DND-41 (cell line): ENCODE results near the gene GLTPD2.

Source experiments
- ATAC-seq: fragments of 200-7000 bp; cut with Tn5 transposase; 3 replicates; pipeline ENCODE4 v1.9.1; 2021; ENCODE audit warnings: low read depth; ENCODE audit not compliant: insufficient read depth
- DNase-seq: peaks from one replicate; pipeline ENCODE4 v3.0.0-alpha.2; 2020
- H2AFZ ChIP-seq: 2 replicates; pipeline ENCODE4 v1.6.0; 2012; ENCODE audit warnings: low read depth, low read length
- H3K27ac ChIP-seq: 2 replicates; pipeline ENCODE4 v1.5.1; 2012; ENCODE audit warnings: low read length, inconsistent platforms
- H3K27me3 ChIP-seq: fragments of 200-600 bp; sonication (generic); 2 replicates; pipeline ENCODE4 v1.6.0; 2012; ENCODE audit warnings: low read length, mild to moderate bottlenecking, inconsistent platforms; ENCODE audit not compliant: insufficient read depth, poor library complexity
- H3K36me3 ChIP-seq: 2 replicates; pipeline ENCODE4 v1.5.1; 2012; ENCODE audit warnings: low read length, inconsistent platforms; ENCODE audit not compliant: insufficient read depth
- H3K4me1 ChIP-seq: 2 replicates; pipeline ENCODE4 v1.5.1; 2012; ENCODE audit warnings: mild to moderate bottlenecking, low read length; ENCODE audit not compliant: insufficient read depth
- H3K4me2 ChIP-seq: 2 replicates; pipeline ENCODE4 v1.6.0; 2012; ENCODE audit warnings: mild to moderate bottlenecking, moderate library complexity, low read length, inconsistent platforms; ENCODE audit not compliant: insufficient read depth
- H3K4me3 ChIP-seq, 2 experiments: fragments of 200-600 bp in 1 of 2; shearing (Covaris generic) in 1 of 2; 2 replicates each; pipeline ENCODE4 v1.5.1; 2012 to 2016; ENCODE audit warnings: inconsistent platforms in 2 of 2, low read length in 2 of 2, mild to moderate bottlenecking in 2 of 2, low read depth in 1 of 2, moderate library complexity in 1 of 2
- H3K79me2 ChIP-seq: 2 replicates; pipeline ENCODE4 v1.6.0; 2012; ENCODE audit warnings: low read length, inconsistent platforms; ENCODE audit not compliant: insufficient read depth
- H3K9ac ChIP-seq: 2 replicates; pipeline ENCODE4 v1.6.0; 2012; ENCODE audit warnings: low read depth, mild to moderate bottlenecking, inconsistent platforms, low read length, moderate library complexity
- H3K9me3 ChIP-seq: 2 replicates; pipeline ENCODE4 v1.5.1; 2012; ENCODE audit warnings: low read length, moderate library complexity, mild to moderate bottlenecking, inconsistent platforms; ENCODE audit not compliant: insufficient read depth, severe bottlenecking
- H4K20me1 ChIP-seq: 2 replicates; pipeline ENCODE4 v1.6.0; 2012; ENCODE audit warnings: low read length; ENCODE audit not compliant: insufficient read depth
- CTCF ChIP-seq: IDR thresholded peaks from 2 replicates; pipeline ENCODE4 v1.5.1; 2012; ENCODE audit warnings: borderline replicate concordance, low read length, moderate library complexity, mild to moderate bottlenecking; ENCODE audit not compliant: poor library complexity, severe bottlenecking; ENCODE audit errors: extremely low read depth
- EZH2 ChIP-seq: IDR thresholded peaks from 3 replicates; pipeline ENCODE4 v1.6.1; 2012; ENCODE audit warnings: borderline replicate concordance, low read depth, mild to moderate bottlenecking, moderate library complexity, low read length, inconsistent platforms; ENCODE audit not compliant: severe bottlenecking

GLTPD2 gene

GRCh38 chr17:4806456-4806776, 17.7 kb downstream of the GLTPD2 start:
- no peak for DNase-seq
- ATAC-seq, result no peak

GRCh38 chr17:4806777-4807604, 18.2 kb downstream of the GLTPD2 start, which contains the start of gene PLD2:
TSS of gene PLD2 (plus strand) at chr17:4807152. CDS start at chr17:4807773, 621 bp downstream.
- no peaks in the 10 kb centered on the region for H3K9me3 ChIP-seq
- peak within 1 kb of the TSS; percentile 97 for H3K4me2 ChIP-seq
- no peaks in the 10 kb centered on the region for H4K20me1 ChIP-seq
- H3K27ac ChIP-seq, result peak within 1 kb of the TSS; percentile 44; the same call in 1 of the 2 replicates
- no peaks in the 10 kb centered on the region for H3K79me2 ChIP-seq
- H3K36me3 ChIP-seq, result no peaks in the 10 kb centered on the region; the same call in 1 of the 2 replicates
- peak; percentile 89 for DNase-seq
- H3K4me1 ChIP-seq, result peaks cover 19% of the 10 kb centered on the region
- H3K4me3 ChIP-seq, result peak within 1 kb of the TSS; percentile 63 to 81
- peak within 1 kb of the TSS; percentile 79 for H2AFZ ChIP-seq
- TF ChIP-seq CTCF (no peak), EZH2 (no peak)
- ATAC-seq, result peak; percentile 97
- H3K9ac ChIP-seq, result peak within 1 kb of the TSS; percentile 79
- no peaks in the 10 kb centered on the region for H3K27me3 ChIP-seq

More at GRCh38 chr17:4806456-4806776, 17.7 kb downstream of the GLTPD2 start:
- peak overlapping the region; percentile 97 for H3K4me2 ChIP-seq
- H3K9ac ChIP-seq, result peak overlapping the region; percentile 79
- peak overlapping the region; percentile 78 for H2AFZ ChIP-seq
- H3K36me3 ChIP-seq, result no peaks in the 10 kb centered on the region; the same call in 1 of the 2 replicates
- H4K20me1 ChIP-seq, result no peaks in the 10 kb centered on the region
- H3K27me3 ChIP-seq, result no peaks in the 10 kb centered on the region
- H3K9me3 ChIP-seq, result no peaks in the 10 kb centered on the region
- no peak for TF ChIP-seq EZH2
- TF ChIP-seq CTCF, result no peak
- peaks cover 19% of the 10 kb centered on the region for H3K4me1 ChIP-seq
- peak overlapping the region; percentile 44; the same call in 1 of the 2 replicates for H3K27ac ChIP-seq
- peak overlapping the region; percentile 58 to 81 for H3K4me3 ChIP-seq
- H3K79me2 ChIP-seq, result no peaks in the 10 kb centered on the region

- H4K20me1 ChIP-seq, result no peaks in the 10 kb centered on the region
- peaks cover 19% of the 10 kb centered on the region for H3K4me1 ChIP-seq
- peak overlapping the region in 1 of 2 experiments; percentile 81; a peak in 2 of 4 replicates for H3K4me3 ChIP-seq
- H3K27ac ChIP-seq, result no peak overlapping the region
- no peak for TF ChIP-seq EZH2
- TF ChIP-seq CTCF, result no peak
- no peak for ATAC-seq
- H3K79me2 ChIP-seq, result no peaks in the 10 kb centered on the region
- H2AFZ ChIP-seq, result 0 out of 2 replicates have a peak overlapping the region, but pooled peaks have one; percentile 6
- DNase-seq, result no peak
- H3K36me3 ChIP-seq, result no peaks in the 10 kb centered on the region; the same call in 1 of the 2 replicates
- peak overlapping the region; percentile 79; the same call in 1 of the 2 replicates for H3K9ac ChIP-seq
- no peaks in the 10 kb centered on the region for H3K27me3 ChIP-seq
- peak overlapping the region; percentile 97 for H3K4me2 ChIP-seq
- no peaks in the 10 kb centered on the region for H3K9me3 ChIP-seq
Observed at GRCh38 chr17:4807605-4808377, 19.0 kb downstream of the GLTPD2 start.
